GM10266 (cell line): ENCODE data around the gene ARIH1.

ENCODE experiments used
- DNase-seq: peaks from one replicate; pipeline ENCODE4 v3.0.0; 2012; ENCODE audit errors: extremely low spot score
- CTCF ChIP-seq: IDR thresholded peaks from 2 replicates; pipeline ENCODE4 v1.5.1; 2012; ENCODE audit warnings: mild to moderate bottlenecking, low read depth; ENCODE audit not compliant: control insufficient read depth, insufficient read depth; ENCODE audit errors: missing control alignments

The ARIH1 gene

GRCh38 chr15:72496783-72497182, 22.7 kb downstream of the ARIH1 start:
- no peak for TF ChIP-seq CTCF
- no peak for DNase-seq

GRCh38 chr15:72497402-72497801, 23.3 kb downstream of the ARIH1 start:
- no peak for TF ChIP-seq CTCF
- no peak for DNase-seq

GRCh38 chr15:72502220-72502809, 28.2 kb downstream of the ARIH1 start:
- TF ChIP-seq CTCF: no peak
- DNase-seq: no peak

GRCh38 chr15:72503147-72503546, 29.0 kb downstream of the ARIH1 start:
- DNase-seq: no peak
- TF ChIP-seq CTCF: no peak

GRCh38 chr15:72507402-72508092, 33.4 kb downstream of the ARIH1 start:
- TF ChIP-seq CTCF: no peak
- DNase-seq: no peak

- no peak for TF ChIP-seq CTCF
- DNase-seq: no peak
These were observed 35.4 kb downstream of the ARIH1 start for GRCh38 chr15:72509484-72509883.

GRCh38 chr15:72511536-72511935, 37.4 kb downstream of the ARIH1 start:
- no peak for TF ChIP-seq CTCF
- DNase-seq: no peak
